Lung microvascular endothelial cell (primary cell): ENCODE results near the gene VPS36. TPM values are rescaled to one million over a fixed set of nuclear protein-coding genes. Genes with fewer than 3 reads are reported as not detected.
"Not testable (repeated sequence)": the region's sequence is repeated elsewhere in the genome, so short reads cannot be mapped to it uniquely, and the experiment has no call there.

Experiments
- DNase-seq, 2 donors: peaks; one replicate each; pipeline versions ENCODE4 v3.0.0 to v3.0.0-alpha.2; 2010; ENCODE audit warnings: low read depth in 2 of 2
- total RNA-seq: library from RNA; depleted of rRNA; stranded (reverse); fragments of >200 nt; gene quantifications from 2 replicates; pipeline ENCODE4 v1.2.1, GENCODE V29; 2014

The VPS36 gene, protein sequence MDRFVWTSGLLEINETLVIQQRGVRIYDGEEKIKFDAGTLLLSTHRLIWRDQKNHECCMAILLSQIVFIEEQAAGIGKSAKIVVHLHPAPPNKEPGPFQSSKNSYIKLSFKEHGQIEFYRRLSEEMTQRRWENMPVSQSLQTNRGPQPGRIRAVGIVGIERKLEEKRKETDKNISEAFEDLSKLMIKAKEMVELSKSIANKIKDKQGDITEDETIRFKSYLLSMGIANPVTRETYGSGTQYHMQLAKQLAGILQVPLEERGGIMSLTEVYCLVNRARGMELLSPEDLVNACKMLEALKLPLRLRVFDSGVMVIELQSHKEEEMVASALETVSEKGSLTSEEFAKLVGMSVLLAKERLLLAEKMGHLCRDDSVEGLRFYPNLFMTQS
- 13.5 and 26.6 TPM in 2 replicates for total RNA-seq

- peak; percentile 96 to 98 for DNase-seq
Observed at GRCh38 chr13:52450012-52450792, at the start of gene VPS36. VPS36 (minus strand) TSS chr13:52450634; CDS start chr13:52450594, 40 bp downstream.

GRCh38 chr13:52497979-52498378 is 47.5 kb upstream of the VPS36 start:
- DNase-seq, result not testable (repeated sequence)

DNA sequence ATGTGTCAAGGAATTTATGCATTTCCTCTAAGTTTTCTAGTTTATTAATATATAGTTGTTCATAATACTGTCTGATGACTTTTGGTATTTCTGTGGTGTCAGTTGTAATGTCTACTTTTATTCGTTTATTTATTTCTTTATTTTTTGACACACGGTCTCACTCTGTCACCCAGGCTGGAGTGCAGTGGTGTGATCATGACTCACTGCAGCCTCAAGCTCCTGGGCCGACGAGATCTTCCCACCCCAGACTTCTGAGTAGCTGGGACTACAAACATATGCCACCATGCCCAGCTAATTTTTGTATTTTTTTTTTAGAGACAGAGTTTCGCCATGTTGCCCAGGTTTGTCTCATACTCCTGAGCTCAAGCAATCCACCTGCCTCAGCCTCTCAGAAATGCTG is 43.8 kb upstream of the VPS36 start:
- DNase-seq, result not testable (repeated sequence)

DNA sequence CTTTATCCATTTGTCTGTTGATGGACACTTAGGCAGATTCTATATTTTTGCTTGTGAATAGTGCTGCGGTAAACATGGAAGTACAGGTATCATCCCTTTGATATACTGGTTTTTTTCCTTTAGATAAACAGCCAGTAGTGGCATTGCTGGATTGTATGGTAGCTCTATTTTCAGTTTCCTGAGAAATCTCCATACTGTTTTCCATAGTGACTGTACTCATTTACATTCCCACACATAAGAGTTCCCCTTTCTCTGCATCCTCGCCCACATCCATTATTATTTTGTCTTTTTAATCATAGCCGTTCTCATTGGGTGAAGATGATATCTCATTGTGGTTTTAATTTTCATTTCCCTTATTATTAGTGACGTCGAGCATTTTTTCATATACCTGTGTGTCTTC is 40.6 kb upstream of the VPS36 start:
- DNase-seq, result not testable (repeated sequence)

DNA sequence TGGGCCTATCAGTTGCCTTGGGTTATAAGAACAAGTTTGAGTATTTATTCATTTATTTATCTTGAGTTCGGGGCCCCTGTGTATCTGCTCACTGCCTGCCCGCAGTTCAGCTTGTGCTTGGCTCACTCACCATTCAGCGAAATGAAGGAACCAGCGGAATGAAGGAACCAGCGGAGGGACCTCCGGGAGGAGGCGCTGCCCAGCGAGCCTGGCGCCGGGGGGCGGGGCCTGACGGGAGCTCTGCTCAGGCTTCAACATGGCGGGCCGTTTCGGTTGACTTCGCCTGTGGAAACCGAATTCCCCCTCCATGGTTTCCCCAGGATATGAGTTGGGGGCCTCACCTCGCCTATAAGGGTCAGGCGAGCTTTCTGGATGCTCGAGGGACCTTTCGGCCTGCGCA is 38.3 kb upstream of the VPS36 start:
- not testable (repeated sequence) for DNase-seq

- not testable (repeated sequence) for DNase-seq
Observed at GRCh38 chr13:52487078-52487477, 36.6 kb upstream of the VPS36 start.

GRCh38 chr13:52480677-52481428 is 30.4 kb upstream of the VPS36 start:
- not testable (repeated sequence) for DNase-seq

- not testable (repeated sequence) for DNase-seq
Observed at GRCh38 chr13:52468487-52468886, 18.1 kb upstream of the VPS36 start.

DNA sequence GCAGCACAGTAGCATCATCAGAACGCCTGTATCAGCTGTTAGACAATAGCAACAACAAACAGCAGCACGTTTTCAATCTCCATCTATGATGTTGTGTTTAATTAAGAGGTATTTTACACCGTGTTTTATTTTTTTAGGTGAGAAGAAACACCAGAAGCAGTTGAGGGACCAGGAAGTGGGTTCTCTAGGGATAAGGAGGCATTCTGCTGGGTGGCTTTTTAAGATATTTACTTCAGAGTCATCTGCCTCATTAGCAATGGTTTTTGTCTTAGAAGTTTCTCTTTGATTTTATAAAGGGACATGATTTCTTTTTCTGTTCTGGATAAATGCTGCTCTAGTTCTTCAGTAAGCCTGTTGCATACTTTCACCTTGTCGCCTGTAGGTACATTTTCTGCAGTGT is 13.1 kb upstream of the VPS36 start:
- no peak for DNase-seq

GRCh38 chr13:52461265-52461664 is 10.8 kb upstream of the VPS36 start:
- no peak for DNase-seq

GRCh38 chr13:52459668-52460067 is 9.2 kb upstream of the VPS36 start:
- peak in 1 of 2 donors; percentile 78 for DNase-seq

DNA sequence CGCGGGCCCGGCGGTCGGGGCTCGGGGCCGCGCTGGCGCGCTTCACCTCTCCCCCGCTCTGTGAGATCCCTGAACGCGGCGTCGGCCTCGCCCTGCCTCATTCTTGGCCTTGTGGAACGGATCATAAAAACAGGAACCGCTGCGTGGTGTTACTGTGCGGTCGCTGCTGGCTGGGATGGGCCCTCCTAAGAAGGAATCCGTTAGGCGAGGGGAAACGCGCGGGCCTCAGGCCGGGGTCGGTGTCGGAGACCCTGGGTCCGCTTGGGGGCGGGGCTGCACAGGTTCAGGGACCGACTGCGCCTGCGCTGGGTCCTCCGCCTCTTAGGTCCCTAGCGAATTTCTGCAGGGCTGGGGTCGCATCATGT is 5.2 kb upstream of the VPS36 start:
- DNase-seq, result peak; percentile 75 to 88

- DNase-seq, result peak; percentile 96 to 97
Observed at GRCh38 chr13:52454820-52455676, 4.6 kb upstream of the VPS36 start, which contains the start of gene CKAP2. CKAP2 (plus strand) TSS chr13:52455478; CDS start chr13:52455557, 79 bp downstream.

DNA sequence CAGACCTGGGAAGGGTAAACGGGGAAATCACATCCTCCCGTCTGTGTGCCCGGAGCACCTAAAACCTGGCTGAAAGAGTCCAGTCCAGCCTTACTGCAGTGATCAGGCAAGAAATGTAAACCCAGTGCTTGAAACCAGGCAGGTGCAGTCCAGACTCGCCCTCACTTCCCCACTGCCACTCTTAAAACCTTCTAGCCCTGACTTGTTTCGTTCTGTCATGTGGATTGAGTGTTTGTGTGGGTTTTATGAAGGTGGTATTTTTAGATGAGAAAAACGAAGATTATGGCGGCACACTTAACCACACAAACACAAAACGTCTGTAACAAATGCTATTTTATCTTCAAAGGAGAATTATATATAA is 4.0 kb upstream of the VPS36 start:
- peak; percentile 16 to 27 for DNase-seq

GRCh38 chr13:52452470-52452869 is 2.0 kb upstream of the VPS36 start:
- DNase-seq, result no peak

DNA sequence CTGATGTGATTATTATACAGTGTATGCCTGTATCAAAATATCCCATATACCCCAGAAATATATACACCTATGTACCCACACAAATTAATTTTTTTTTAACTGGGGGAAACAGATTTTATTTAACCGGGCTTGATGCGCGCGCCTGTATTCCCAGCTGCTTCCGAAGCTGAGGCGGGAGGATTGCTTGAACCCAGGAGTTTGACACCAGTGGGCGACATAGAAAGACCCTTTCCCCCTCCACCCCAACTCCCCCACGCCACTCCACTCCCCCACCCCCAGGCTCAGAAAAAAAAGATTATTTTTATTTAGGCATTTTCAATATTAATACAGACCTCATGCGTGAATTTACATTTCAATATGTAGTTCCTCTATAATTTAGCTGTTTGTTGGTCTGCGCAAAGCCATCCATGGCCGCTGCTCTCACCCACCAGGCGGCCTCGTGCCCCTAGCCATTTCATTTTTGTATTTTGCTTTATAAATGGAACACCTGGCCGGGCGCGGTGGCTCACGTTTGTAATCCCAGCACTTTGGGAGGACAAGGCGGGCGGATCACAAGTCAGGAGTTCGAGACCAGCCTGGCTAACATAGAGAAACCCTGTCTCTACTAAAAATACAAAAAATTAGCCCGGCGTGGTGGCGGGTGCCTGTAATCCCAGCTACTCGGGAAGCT is 836 bp upstream of the VPS36 start:
- no peak for DNase-seq

DNA sequence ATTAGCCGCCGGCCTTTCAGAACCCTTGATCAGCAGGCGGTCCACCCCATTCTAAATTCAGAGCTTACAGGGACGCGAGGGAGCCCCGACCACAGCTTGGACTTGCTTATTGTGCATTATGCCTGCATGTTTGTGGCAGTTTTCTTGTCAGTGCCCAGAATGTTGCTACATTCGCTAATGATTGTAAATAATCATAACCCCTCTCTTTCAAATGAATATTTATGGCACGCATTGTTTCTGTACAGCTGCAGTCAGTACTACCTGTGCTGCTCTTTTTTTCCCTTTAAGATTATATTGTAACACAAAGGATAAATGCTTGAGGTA is 321 bp upstream of the VPS36 start:
- no peak for DNase-seq

GRCh38 chr13:52449331-52450011 is 963 bp downstream of the VPS36 start:
- DNase-seq, result peak; percentile 12 to 21

DNA sequence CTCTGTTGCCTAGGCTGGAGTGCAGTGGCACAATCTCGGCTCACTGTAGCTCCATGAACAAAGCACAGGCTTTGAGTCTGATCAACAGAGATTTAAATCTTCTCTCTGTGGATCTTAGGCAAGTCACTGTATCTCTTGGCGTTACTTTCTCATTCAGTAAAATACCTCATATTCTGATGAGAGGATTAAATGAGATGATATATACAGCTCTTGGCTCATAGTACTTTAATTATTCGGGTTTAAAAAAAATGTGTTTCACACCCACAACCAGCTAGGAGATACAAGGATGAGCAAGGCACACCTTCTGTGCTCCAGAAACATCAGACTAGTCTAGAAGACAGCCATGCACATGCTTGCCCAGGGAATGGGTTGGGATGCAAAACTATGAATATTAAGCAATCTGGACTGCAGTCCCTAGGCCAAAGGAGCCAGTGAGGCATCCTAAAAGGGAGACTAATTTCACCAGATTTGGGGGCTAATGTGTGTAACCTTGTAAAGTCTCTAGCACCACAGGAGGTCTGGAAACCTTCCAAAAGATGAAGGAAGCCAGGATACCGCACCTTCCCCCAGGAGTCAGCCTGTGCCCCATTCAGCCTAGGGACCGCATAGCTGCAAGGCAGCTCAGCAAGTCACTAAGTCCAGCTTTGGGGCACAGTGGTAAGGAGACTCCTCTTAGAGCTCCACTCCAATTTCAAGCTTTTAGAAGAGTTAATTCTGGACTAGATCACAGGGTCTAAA is 2.5 kb downstream of the VPS36 start:
- peak in 1 of 2 donors; percentile 5 for DNase-seq
